OCI-M2 (cell line): ENCODE data around the gene MCF2L2.

Source experiments
- DNase-seq: peaks from one replicate; lab custom pipeline; 2025; ENCODE audit not compliant: unreplicated experiment; lab: John Stamatoyannopoulos, UW

MCF2L2 gene

DNA sequence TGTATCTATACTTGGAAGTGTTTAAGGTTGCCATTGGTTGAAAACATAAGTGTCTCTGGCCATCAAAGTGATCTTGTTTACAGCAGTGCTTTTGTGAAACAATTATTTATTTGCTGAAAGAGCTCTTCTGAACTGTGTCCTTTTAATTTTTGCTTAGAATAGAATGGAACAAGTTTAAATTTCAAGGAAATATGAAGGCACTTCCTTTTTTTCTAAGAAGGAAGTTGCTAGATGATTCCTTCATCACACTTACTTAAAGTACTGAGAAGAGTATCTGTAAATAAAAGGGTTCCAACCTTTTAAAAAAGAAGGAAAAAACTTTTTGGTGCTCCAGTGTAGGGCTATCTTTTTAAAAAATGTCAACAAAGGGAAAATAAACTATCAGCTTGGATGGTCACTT lies 155.6 kb downstream of the MCF2L2 start:
- DNase-seq = no peak

DNA sequence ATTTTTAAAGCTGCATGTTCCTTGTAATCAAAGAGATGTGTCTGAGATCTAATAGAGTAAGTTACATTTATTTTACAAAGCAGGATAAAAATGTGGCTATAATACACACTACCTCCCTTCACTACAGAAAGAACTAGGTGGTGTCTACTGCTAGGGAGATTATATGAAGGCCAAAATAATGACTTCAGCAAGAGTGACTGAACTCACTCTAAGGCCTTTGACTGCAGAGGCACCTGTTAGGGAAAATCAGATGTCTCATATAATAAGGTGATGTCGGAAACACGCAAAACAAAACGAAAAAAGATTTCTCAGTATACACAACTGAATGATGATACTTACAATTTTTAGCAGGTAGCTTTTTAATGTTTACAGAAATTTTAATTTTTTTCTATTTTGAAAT lies 156.3 kb downstream of the MCF2L2 start:
- no peak for DNase-seq

DNA sequence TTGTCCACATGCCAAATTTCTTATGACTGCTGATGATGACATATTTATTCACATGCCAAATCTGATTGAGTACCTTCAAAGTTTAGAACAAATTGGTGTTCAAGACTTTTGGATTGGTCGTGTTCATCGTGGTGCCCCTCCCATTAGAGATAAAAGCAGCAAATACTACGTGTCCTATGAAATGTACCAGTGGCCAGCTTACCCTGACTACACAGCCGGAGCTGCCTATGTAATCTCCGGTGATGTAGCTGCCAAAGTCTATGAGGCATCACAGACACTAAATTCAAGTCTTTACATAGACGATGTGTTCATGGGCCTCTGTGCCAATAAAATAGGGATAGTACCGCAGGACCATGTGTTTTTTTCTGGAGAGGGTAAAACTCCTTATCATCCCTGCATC lies 158.1 kb downstream of the MCF2L2 start:
- DNase-seq = no peak

DNA sequence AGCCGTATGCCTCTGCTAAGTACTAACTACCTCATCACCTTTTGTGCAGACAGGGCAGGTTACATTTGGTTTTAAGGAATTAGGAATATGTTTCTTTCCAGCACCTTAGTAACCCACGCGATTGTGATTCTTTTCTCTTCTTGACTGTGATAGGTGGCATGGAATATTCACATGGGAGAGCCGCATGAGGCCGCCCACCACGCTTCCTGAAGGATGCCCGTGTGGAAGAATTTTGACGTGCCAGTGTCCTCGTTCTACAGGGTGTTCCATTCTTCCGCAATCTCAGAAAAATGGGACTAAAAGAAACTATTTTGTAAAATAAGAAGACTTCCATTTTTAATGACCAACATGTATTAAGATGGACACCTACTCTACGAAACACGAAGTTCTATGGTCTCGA lies 159.1 kb downstream of the MCF2L2 start:
- DNase-seq = no peak

DNA sequence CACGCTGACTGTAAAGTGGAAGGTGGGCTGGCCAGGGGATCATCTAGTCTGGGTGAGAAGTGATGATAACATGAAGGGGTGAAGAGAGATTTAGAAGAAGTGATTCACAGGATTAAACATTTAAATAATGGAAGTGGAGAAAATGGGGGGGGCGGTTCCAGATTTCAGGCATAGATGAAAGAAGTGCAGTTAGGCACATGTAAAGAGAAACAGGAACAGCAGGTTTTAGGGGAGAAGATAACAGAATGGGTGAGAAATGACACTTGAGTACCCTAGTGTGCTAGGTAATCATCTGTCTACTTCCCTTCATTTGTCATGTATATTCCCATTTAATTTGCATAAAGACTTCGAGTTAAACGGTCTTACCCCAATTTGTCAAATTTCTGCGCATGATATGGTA lies 160.1 kb downstream of the MCF2L2 start:
- no peak for DNase-seq

DNA sequence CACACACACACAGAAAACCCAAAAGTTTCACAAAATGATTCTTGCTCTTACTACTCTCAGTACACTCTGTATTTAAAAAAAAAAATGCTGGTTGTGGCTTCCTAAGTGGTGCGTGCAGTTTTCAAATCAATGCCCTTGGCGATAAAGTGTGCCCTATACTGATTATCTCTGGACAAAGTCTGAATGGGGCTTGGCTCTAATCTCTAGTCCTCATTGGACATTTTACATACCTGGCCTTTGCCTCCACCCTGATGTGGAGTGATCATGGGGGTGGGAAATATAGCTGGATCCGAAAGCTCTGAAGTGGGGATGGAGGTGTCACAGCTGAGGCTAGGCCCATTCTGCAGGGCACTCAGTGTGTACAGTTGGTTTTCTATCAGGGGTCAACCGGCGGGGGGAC lies 161.3 kb downstream of the MCF2L2 start:
- no peak for DNase-seq

DNA sequence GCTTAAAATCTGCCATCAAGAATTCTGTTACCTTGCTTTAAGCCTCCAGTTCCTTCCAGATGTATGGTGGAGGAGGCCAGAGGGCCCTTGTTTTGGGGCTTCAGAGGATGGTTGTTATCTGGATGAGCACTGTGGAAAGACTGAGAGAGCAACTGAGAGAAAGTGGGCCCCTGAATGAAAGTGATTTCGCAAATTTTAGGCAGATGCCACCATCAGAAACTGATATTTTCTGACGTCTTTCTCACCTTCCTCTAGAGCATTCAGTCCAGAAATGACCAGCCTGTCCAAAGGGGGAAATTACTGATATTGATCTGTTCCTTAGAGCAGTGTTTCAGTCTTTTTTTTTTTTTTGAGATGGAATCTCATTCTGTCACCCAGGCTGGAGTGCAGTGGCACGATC lies 162.0 kb downstream of the MCF2L2 start:
- no peak for DNase-seq

DNA sequence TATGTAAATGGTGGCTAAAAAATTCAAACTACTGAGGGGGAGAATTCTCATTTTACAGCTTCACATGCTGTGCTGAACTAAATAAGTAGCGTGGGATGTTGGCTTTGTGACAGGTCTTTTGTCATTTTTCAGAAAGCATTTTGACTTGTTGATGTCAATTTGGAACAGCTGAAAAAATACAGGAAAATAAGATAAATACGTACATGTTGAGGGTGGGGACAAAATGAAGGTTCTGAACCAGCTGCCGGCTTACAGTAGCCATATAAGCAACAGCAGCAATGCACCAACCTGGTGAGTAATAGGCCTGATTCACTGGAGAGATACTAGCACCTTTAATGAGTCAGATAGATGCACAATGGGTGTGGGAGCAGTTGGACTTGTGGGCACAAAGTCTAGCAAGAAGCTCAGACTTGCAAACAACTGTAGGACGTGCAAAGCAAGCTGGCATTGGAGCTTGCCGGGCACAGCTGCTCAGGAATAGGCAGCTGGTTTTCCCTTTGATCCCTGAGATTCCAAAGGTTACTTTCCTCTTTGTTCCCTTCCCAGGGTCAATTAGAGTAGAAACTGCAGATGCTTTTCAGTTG lies 162.5 kb downstream of the MCF2L2 start:
- DNase-seq = no peak

DNA sequence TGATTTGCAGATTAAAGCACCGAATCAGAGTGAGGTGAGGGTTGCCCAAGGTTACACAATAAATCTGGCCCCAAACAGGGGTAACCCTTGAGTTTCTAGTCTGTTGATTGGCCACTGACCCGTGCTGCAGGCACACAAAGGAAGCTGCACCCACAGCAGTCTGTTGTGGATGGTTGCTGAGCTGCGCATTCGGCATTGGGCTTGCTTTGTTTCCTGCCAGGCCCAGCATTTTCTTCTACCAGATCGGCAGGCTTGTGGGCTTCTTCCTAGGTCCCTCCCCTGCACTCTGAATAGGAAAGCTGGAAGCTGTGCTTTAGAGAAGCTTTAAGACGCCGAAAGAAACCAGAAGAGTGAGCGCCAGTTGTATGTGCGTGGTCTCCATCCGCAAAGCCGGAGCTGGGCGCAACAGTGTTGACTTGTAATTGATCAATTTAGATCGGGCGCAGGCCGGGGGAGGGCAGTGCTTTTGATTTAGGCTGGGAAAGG lies 163.2 kb downstream of the MCF2L2 start:
- DNase-seq = no peak

DNA sequence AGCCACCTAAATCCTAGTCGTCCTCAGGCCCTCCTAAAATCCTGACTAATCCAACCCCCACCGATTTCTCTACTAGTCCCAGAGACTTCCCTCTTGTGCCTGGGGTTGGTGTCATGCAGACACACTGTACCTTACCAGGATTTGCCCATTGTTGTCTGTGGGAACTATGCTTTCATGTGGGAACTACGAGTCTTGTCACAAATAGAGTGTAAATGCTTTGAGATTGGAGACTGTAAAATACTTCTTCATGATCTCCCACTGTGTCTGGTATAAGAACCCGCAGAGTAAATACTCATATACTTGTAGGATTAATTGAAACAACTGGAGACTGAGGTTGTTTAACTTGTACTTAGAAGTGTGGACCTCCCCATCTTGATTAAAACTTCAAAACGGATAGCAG lies 164.2 kb downstream of the MCF2L2 start:
- no peak for DNase-seq

DNA sequence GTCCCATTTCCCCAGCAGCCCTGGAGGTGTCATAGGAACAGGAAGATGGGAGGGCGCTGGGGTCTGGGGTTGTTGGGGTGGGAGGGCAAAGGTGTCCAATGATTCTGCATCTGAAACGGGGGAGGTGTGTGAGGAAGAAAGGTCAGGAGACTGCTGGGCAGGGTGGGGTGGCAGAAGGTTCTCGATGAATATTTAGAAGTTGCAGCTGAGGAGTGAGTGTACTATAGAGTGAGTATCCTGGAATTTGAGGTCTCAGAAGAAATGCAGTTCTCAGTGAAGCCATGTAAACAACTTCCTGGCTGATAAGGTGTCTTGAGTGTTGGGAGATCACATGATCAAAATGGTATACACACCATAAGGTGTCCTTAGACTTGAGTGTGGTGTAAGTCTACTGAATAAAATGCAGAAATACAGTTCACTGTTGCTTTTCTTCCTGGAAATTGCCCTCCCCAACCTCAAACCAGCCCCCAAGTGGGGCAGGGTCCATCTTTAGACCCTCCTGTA lies 165.5 kb downstream of the MCF2L2 start:
- no peak for DNase-seq

DNA sequence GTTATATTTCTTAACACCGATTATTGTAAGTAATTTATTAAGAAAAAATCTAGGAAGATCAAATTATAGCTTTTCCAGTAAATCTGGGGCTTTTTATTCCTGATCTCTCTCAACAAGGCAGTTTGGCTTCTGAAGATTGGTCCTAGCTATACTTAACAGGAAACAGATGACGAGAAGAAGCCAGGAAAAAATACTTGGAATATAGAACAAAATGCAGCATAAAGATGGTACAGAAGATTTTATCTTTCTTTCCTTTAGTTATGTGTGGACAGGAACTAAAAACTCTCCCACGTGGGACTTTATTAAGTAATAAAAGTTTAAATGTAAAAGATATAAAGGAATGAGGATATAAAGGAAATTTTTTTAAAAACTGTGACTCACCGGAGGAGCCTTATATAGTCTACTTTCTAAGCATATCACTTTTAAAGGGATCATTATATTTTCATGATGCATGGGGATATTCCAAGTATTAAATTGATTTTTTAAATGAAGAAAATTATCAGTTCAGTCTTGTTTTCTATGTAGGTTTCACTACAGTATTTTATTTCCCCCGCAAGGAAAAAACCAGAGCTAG lies 167.2 kb downstream of the MCF2L2 start:
- no peak for DNase-seq

DNA sequence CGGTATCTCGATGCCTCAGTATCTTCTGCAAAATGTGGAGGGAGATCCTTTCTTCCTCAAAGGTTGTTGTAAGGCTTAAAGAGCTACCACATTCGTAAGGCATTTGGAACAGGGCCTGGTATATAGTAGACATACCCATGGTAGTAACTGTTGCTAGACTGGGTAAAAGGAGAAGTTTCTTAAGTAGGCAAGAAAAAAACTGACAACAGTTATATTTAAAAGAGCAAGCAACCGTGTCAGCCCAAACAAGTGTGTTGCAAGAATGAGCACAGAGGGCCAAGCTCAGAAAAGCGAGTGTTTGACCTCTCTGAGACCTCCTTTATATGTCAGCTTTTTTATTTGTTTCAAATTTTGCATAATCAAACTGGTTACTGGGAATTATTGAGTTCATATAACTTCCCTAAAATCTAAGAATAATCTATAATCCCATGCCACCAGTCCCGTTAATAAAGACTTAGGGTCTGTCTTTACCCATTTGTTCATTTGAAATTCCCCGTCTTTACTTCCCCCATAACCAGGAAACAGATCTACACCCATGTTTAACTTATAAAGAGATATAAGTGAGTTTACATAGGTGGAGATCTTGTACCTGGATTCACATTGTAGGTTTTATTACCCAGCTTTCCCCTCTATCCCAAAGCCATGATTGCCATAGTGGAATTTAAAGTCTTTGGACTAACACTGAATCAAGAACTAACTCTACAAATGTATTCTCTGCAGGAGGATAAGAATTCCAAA lies 168.1 kb downstream of the MCF2L2 start:
- DNase-seq = no peak

DNA sequence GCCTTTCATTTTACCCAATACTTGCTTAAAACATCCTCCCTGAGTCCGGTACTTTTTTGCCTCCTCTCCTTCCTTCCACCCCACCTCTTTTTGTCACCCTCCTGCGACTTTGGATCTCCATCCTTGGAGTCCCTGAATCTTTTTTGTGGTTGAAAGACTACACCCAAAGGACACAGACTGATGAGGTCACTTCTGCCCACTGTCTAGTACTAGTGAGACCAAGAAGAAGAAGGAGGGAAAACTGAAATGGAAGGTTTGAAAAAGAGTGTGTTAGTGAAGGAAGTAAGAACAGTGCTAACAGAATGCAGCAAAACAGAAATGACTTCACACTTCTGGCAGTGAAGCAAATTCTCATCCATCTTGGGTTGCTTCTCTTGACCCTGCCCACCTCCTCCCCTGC lies 168.8 kb downstream of the MCF2L2 start:
- DNase-seq = no peak

DNA sequence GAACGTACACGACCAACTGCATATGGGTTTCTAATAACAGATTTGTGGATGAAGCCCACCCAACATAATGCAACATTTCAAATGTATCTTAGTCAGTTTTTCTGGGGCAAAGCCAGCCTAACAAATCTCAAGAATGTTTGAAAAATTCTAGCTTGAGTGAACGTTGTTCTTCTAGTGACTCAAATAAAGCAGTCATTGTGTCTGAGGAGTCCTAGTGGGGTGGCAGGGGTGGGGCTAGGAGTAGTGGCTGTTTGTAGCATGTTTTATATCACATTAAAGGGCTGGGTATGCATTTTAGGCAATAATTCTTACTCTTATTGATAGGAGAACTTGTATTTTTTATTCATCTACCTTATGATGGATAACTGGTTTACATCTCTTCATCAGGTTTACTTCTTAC lies 169.3 kb downstream of the MCF2L2 start:
- DNase-seq = no peak

DNA sequence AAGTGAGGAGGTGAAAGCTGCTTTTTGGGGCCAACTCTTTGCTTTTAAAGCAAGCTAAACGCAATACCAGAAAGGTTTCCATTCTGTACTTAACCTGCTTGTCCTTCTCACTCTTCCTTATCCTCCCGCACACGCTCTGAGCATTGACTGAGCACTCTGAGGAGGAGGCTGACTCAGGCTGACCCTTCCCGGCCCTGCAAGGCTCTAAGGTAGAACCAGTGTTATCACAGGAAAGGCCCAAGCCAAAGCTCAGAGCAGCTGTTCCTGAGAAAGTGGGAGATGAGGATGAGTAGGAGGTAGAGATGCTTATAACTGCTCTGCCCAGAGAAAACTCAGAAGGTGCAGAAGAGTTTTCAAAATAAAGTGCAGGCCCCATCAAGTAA lies 173.1 kb downstream of the MCF2L2 start:
- no peak for DNase-seq

DNA sequence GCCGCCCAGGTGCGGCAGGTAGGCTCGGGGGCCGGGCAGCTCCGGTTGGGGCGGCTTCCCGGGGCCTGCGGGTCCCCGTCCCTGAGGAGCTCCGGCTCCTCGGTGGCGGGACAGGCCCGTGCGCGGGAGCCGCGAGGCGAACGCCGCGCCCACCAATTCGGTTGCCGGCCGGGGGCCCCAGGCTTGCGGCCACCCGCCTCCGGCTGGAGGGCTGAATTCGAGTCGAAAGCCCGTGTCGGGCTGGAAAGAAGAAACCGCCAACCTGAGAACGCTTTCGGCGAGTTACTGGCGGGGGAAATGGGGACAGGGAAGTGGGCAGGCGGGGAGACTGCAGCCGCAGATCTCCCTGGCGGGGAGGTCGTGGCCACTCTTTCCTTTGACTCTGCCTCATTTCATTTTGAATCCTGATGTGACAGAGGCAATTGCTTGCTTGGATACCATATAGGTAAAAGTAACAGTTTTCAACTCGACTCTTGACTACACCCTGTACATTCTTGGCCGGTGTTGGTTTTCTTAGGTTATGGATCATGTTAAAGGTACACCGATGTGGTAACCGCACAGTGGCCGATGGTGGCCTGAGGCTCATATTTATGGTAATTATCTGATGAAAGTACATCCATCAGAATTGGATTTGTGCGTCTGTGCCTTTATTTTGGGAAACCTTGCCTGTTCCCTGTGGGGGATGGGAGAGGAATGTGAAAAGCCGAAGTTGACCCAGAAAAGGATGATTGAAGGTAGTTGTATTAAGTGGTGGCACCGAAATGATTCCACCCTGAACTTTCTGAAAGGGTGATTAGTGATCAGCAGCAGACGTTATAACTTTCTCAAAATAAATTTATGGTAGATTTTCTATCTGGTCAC lies 173.7 kb downstream of the MCF2L2 start:
- no peak for DNase-seq

DNA sequence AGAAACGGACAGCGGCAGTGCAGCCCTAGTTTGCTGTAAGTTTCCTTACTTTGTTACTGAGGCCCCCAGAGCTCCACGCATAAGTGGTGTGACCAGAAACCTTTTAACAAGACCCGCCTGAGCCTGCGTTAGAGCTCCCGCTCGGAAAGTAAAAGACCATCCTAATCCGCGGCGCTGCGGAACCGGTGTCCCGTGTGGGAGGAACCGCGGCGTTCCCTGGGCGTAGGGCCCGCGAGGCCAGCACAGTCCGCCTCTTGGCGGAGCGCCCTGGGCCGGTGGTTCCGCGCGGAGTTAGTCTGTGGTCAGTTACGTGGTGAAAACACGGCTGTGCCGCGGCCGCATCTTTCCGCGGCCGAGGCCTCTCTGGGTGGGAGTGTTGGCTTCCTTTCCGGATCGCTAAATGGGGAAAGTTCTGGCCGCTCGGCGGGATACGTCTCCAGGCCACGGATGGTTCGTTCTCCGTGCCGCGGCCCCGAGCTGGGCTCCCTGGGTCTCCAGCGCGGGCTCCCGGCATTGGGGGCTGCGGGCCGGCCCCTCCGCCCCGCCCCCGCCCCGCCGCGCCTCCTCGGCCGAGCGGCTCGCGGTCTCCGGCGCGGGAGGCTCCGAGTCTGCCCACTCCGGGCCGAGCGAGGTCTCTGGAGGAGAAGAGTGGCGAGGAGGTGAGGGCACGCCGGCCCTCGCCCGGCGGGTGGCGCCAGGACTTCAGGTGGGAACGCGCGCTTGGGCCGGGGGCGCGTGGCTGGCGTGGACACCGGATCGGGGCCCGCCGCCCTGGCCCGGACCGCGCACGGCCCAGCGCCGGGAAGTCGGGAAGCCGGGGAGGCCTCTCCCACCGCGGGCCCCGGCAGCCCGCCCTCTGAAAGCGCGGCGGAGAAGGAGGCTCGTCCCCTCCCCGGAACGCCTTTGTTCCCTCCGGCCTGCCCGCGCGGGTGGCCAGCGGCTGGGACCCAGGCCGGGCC lies 174.6 kb downstream of the MCF2L2 start:
- no peak for DNase-seq

DNA sequence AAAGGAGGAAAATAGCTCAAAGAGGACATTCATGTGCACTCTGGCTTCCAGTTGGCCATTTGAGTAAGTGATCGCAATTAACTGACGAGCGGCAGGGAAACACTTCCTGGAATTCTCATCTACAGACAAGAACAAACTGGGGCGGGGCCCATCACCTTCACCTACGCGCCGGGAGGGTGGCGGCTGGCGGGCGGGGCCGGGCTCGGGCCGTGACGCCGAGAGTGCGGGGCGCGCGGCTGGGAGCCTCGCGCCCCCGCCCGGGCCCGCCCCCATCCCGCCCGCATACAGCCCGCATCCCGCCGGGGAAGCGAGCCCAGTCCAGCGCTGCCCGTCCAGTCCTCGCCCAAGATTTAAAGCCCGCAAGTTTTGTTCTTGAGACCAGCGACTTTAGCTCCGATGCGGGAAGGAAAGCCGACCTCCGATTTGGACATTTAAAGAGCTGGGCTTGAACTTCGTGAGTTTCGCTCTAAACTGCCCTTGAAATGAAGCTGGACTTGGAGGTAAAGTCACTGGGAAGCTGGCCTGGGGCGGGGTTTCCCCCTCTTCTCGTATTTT lies 175.4 kb downstream of the MCF2L2 start, which contains the start of gene B3GNT5:
Gene B3GNT5 (plus strand): TSS at position 281 of the 555 bp plus-strand sequence. CDS start 16,546 bp downstream, outside the sequence.
- DNase-seq = no peak
